ENCODE data around the gene SELPLG.
"Not testable (repeated sequence)": the region's sequence is repeated elsewhere in the genome, so short reads cannot be mapped to it uniquely, and the experiment has no call there.

SELPLG gene

DNA sequence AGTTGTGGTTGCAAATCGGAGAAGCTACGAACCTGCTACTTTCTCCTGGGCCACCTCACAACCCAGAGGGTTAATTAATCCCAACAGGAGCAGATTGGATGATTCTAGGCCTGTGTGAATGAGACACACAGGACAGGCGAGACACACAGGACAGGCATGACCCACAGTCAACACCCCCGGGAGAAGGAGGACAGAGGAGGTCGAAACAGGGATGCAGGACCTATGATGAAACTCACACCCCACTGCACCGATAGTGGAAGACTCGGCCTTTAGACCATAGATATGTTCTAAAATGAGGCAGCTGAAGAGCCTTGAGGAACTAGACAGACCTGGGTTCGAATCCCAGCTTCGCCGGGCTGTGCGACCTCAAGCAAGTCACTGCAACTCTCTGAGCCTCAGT lies 47.4 kb downstream of the SELPLG start:
- no peak for DNase-seq

- peak; percentile 63 for DNase-seq
Observed at GRCh38 chr12:108585864-108586263, 47.8 kb downstream of the SELPLG start.

DNA sequence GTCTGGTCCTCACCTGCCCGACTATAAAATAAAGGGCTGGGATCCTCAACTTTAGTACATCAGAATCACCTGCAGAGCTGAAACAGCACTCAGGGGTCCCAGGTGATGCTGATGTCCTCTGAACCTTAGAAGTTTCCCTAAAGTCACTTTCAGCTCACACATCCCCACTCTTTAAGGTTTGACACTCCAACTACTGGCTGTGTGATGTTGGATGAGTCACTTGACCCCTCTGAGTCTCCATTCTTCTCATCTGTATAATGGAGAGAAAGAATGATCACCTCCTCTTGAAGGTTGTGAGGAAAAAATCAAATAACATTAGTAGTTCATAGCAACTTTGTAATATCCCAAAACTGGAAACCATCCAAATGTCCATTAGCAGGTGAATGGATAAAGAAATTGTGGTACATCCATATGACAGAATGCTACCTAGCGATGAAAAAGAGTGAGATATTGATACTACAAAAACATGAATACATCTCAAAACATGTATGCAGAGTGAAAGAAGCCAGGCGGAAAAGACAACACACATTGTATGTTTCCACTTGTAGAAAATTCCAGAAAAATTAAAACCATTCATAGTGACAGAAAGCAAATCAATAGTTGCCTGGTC lies 49.1 kb downstream of the SELPLG start:
- no peak for DNase-seq

DNA sequence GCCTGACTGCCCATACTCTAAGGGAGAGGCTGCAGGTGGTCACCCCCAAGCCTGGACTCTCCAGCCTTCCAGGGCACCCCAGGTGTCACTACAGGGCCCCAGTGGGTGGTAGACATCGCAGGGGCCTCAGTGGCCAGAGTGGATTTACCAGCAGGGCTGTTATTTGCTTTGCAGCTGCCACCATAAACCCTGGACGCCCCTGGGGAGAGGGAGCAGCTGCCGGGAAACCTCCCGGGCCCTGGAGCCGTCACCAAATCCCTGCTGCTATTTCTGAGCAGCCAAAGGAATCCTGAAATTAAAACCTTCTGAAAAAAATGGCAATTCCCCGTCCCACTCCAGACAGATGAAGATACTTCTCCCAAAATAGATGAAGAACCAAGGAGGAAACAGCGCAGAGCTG lies 49.7 kb downstream of the SELPLG start:
- no peak for DNase-seq

- no peak for DNase-seq
Observed at GRCh38 chr12:108582978-108583770, 50.5 kb downstream of the SELPLG start.

DNA sequence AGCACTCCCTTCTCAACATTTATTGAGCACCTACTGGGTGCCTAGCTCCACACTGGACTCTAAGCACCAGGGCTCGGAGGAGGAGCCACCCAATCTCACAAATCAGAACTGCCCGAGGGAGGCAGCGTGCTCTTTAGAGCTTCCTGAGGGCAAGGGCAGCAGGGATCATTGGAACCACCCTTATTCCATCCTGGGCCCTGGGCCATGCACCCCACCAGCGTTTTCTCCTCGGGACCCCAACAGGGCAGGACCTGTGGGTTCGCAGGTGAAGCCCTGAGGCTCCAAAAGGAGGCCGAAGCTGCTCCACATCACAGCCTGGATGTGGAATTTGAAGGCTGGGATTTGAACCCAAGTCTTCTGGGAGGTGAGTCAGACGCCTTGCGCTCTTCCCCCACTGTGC lies 51.2 kb downstream of the SELPLG start:
- no peak for DNase-seq

GRCh38 chr12:108581311-108582227 lies 52.1 kb downstream of the SELPLG start:
- DNase-seq = no peak

DNA sequence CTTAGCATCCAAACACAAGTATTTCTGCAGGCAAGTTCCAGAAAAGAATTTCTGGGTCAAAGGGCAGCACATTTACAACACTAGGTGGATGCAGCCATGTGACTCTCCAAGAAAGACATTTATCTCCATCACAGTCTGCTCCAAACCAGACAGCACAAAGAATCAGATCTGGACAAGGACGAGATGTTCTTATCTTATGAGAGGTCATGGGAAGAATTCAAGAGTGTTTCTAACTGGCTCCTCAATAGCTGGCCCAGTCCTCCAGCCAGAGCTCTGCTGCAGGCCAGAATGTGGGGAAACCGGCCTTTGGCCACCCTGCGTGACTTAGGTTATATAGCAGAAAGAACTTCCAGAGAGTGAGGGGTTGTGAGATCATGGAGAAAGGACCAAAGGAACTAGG lies 53.2 kb downstream of the SELPLG start:
- no peak for DNase-seq

DNA sequence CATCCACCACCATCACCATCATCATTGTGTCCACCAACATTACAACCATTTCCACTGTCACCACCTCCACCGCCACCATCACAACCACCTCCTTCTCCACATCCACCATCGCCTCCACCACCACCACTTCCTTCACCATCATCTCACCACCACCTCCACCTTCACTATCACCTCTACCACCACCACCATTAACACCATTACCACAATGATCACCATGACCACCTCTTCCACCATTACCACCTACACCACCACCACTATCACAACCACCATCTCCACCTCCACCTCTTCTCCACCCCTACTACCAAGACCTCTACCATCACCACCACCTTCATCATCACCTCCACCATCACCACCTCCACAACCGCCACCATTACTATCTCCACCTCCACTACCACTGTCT lies 54.9 kb downstream of the SELPLG start:
- no peak for DNase-seq

GRCh38 chr12:108578264-108578663 lies 55.4 kb downstream of the SELPLG start:
- DNase-seq = no peak

DNA sequence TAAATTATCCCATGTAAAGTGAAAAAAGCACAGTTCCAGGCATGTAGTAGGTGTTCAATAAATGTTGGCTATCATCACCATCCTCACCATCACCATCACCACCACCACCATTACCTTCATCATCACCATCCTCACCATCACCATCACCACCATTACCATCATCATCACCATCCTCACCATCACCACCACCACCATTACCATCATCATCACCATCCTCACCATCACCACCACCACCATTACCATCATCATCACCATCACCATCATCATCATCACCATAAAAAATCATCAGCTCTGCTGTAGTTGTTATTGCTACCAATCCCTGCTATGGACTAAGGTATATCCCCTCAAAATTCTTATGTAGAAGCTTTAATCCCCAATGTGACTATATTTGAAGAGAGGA lies 56.2 kb downstream of the SELPLG start:
- no peak for DNase-seq

- peak; percentile 54 for DNase-seq
Observed at GRCh38 chr12:108576660-108577234, 56.9 kb downstream of the SELPLG start.

DNA sequence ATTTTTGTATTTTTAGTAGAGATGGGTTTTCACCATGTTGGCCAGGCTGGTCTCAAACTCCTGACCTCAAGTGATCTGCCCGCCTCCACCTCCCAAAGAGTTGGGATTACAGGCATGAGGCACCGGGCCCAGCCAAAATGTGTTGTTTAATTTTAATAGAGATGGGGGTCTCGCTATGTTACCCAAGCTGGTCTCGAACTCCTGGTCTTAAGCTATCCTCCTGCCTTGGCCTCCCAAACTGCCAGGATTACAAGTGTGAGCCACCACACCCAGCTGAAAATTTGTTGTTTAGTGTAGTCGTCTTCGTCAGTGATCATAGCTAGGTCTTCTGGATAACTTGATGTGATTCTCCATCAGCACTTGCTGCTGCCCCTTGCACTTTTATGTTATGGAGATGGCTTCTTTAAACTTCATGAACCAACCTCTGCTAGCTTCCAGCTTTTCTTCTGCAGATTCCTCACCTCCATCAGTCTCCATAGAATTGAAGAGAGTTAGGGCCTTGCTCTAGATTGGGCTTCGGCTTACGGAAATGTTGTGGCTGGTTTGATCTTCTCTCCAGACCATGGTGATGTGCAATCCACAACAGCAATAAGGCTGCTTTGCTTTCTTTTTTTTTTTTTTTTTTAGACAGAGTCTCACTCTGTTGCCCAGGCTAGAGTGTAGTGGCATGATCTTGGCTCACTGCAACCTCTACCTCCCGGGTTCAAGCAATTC lies 58.3 kb downstream of the SELPLG start:
- no peak for DNase-seq

DNA sequence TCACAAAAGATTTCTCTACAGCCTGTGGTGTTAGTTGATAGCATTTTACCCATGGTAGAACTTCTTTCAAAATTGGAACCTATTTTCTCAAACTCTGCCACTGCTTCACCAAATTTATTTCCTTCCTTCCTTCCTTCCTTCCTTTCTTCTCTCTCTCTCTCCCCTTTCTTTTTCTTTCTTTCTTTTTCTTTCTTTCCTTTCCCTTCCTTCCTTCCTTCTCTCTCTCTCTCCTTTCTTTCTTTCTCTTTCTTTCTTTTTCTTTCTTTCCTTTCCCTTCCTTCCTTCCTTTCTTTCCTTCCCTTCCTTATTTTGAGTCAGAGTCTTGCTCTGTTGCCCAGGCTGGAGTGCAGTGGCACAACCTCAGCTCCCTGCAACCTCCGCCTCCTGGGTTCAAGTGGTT lies 59.4 kb downstream of the SELPLG start:
- not testable (repeated sequence) for DNase-seq

- no peak for DNase-seq
Observed at GRCh38 chr12:108573317-108573716, 60.4 kb downstream of the SELPLG start.

GRCh38 chr12:108572166-108572790 lies 61.4 kb downstream of the SELPLG start:
- no peak for DNase-seq

All from fibroblast of skin of abdomen (primary cell).